ENCODE data around the gene FSTL3.

Gene FSTL3

DNA sequence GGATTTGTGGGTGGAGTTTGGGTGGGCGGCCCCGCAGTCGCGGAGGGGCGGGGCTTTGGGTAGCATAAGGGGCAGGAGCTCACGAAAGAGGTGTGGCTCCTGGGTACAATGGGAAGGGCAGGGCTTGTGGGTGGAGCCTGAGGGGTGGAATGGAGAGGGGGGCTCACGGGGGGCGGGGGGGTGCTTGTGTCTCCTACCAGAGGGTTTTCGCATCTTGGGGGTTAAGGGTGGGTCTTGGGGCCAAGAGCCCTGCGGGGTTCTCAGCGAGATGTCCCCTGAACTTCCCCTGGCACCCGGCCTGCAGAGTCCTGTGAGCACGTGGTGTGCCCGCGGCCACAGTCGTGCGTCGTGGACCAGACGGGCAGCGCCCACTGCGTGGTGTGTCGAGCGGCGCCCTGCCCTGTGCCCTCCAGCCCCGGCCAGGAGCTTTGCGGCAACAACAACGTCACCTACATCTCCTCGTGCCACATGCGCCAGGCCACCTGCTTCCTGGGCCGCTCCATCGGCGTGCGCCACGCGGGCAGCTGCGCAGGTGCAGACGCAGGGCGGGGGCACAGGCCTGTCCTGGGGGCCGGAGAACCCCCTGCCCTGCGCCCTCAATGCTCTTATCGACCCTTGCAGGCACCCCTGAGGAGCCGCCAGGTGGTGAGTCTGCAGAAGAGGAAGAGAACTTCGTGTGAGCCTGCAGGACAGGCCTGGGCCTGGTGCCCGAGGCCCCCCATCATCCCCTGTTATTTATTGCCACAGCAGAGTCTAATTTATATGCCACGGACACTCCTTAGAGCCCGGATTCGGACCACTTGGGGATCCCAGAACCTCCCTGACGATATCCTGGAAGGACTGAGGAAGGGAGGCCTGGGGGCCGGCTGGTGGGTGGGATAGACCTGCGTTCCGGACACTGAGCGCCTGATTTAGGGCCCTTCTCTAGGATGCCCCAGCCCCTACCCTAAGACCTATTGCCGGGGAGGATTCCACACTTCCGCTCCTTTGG, 5.1 kb downstream of the FSTL3 start:
- Histone ChIP-seq H3K4me1 (ENCODE audit: control insufficient read depth, low read depth, low read length) (no peaks in the 10 kb centered on the region), H3K27ac (ENCODE audit: low read length) (no peak overlapping the region), H3K36me3 (ENCODE audit: control insufficient read depth, low read depth, low read length) (no peaks in the 10 kb centered on the region), H3K27me3 (ENCODE audit: control insufficient read depth, insufficient read depth, low read length) (peaks cover 15% of the 10 kb centered on the region), H3K4me3 (ENCODE audit: low read length) (peak overlapping the region; percentile 82), H3K9me3 (ENCODE audit: control insufficient read depth, low read depth, low read length) (no peaks in the 10 kb centered on the region), H3K9ac (ENCODE audit: low read length) (peak overlapping the region; percentile 61)

DNA sequence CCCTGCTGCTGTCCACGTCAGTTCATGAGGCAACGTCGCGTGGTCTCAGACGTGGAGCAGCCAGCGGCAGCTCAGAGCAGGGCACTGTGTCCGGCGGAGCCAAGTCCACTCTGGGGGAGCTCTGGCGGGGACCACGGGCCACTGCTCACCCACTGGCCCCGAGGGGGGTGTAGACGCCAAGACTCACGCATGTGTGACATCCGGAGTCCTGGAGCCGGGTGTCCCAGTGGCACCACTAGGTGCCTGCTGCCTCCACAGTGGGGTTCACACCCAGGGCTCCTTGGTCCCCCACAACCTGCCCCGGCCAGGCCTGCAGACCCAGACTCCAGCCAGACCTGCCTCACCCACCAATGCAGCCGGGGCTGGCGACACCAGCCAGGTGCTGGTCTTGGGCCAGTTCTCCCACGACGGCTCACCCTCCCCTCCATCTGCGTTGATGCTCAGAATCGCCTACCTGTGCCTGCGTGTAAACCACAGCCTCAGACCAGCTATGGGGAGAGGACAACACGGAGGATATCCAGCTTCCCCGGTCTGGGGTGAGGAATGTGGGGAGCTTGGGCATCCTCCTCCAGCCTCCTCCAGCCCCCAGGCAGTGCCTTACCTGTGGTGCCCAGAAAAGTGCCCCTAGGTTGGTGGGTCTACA, 6.6 kb downstream of the FSTL3 start:
- peaks cover 4% of the 10 kb centered on the region for H3K27me3 ChIP-seq (ENCODE audit: control insufficient read depth, insufficient read depth, low read length)
- no peak overlapping the region for H3K27ac ChIP-seq (ENCODE audit: low read length)
- no peaks in the 10 kb centered on the region for H3K9me3 ChIP-seq (ENCODE audit: control insufficient read depth, low read depth, low read length)
- H3K4me3 ChIP-seq (ENCODE audit: low read length): no peak overlapping the region
- no peaks in the 10 kb centered on the region for H3K36me3 ChIP-seq (ENCODE audit: control insufficient read depth, low read depth, low read length)
- no peak overlapping the region for H3K9ac ChIP-seq (ENCODE audit: low read length)
- H3K4me1 ChIP-seq (ENCODE audit: control insufficient read depth, low read depth, low read length): no peaks in the 10 kb centered on the region

DNA sequence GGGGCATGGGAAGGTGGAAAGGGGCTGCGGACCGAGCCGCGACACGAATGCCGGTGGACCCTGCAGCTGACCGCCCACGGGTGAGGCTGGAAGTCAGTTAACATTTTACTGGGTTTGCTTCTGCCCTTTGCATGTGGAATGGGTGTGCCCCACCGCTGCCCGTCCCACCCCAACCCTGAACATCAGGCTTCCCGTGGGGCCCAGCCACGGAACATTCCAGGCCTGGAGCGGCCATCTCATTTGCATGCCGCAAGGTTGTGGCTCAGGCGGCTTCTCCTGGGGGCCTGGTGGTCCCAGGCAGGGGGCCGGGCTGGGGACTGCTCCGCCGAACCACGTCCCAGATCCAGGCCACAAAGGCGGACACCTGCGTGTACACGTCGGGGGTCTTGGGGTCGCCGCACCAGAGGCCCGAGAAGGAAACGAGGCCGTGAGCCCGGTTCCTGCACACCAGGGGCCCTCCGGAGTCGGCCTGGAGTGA, 9.3 kb downstream of the FSTL3 start:
- Histone ChIP-seq H3K27ac (ENCODE audit: low read length) (no peak overlapping the region), H3K27me3 (ENCODE audit: control insufficient read depth, insufficient read depth, low read length) (no peaks in the 10 kb centered on the region), H3K4me3 (ENCODE audit: low read length) (no peak overlapping the region), H3K36me3 (ENCODE audit: control insufficient read depth, low read depth, low read length) (no peaks in the 10 kb centered on the region), H3K9ac (ENCODE audit: low read length) (no peak overlapping the region), H3K4me1 (ENCODE audit: control insufficient read depth, low read depth, low read length) (no peaks in the 10 kb centered on the region), H3K9me3 (ENCODE audit: control insufficient read depth, low read depth, low read length) (no peaks in the 10 kb centered on the region)

DNA sequence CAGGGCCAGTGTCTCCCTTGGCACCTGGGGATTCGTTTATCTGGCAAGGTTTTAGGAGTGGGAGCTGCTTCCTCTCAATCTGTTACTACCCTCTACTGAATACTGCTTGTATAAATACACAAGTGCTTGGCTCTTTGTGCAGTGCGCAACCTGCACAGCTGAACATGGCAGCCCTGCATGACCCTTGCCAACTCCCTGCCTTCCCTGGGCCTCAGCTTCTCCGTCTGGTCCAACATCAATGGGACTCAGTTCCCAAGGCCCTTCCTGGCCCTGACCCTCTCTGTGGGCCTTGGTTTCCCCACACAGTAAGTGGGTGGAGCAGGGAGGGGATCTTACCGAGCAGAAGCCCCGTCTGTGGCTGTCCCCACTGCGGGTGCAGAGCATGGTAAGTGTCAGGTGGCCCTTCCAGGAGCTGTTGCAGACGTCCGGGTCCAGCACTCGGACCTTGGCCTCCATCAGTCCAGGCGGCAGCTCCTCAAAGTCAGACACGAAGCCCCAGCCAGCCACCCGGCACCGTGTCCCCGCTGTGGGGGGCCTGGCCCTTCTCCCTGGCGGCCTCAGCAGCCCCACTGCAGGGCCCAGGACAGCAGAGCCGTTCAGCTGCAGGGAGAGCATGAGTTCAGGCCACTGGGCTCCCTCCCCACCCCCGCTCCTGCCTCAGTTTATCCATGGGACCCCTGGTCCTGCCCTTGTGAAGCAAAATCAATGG, 10.6 kb downstream of the FSTL3 start:
- H3K4me1 ChIP-seq (ENCODE audit: control insufficient read depth, low read depth, low read length): no peaks in the 10 kb centered on the region
- no peaks in the 10 kb centered on the region for H3K9me3 ChIP-seq (ENCODE audit: control insufficient read depth, low read depth, low read length)
- no peaks in the 10 kb centered on the region for H3K27me3 ChIP-seq (ENCODE audit: control insufficient read depth, insufficient read depth, low read length)
- no peak overlapping the region for H3K4me3 ChIP-seq (ENCODE audit: low read length)
- H3K36me3 ChIP-seq (ENCODE audit: control insufficient read depth, low read depth, low read length): no peaks in the 10 kb centered on the region
- no peak overlapping the region for H3K27ac ChIP-seq (ENCODE audit: low read length)
- H3K9ac ChIP-seq (ENCODE audit: low read length): no peak overlapping the region

DNA sequence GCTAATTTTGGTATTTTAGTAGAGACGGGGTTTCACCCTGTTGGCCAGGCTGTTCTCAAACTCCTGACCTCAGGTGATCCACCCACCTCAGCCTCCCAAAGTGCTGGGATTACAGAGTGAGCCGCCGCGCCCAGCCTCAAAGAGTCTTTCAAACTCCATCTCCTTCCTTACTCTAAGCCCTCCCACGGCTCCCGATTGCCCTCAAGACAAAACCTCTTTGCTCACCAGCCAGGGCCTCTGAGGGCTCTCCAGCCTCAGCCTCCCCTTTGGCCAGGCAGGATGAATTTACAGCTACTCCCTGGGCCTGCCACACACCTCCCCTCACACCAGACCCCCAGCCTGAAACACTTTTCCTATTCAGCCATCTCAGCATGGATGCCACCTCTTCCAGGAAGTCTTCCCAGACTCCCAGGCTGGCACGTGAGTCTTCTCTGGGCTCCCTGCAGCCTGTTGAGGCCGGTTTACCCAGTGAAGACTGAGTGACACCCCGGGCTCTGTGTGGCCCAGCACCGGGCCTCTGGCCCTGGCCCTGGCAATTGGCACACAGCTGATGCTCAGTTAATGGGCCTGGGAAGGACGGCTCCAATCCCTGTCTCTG, 11.5 kb downstream of the FSTL3 start:
- Histone ChIP-seq H3K4me3 (ENCODE audit: low read length) (no peak overlapping the region), H3K27me3 (ENCODE audit: control insufficient read depth, insufficient read depth, low read length) (no peaks in the 10 kb centered on the region), H3K27ac (ENCODE audit: low read length) (no peak overlapping the region), H3K4me1 (ENCODE audit: control insufficient read depth, low read depth, low read length) (no peaks in the 10 kb centered on the region), H3K9ac (ENCODE audit: low read length) (no peak overlapping the region), H3K9me3 (ENCODE audit: control insufficient read depth, low read depth, low read length) (no peaks in the 10 kb centered on the region), H3K36me3 (ENCODE audit: control insufficient read depth, low read depth, low read length) (no peaks in the 10 kb centered on the region)

DNA sequence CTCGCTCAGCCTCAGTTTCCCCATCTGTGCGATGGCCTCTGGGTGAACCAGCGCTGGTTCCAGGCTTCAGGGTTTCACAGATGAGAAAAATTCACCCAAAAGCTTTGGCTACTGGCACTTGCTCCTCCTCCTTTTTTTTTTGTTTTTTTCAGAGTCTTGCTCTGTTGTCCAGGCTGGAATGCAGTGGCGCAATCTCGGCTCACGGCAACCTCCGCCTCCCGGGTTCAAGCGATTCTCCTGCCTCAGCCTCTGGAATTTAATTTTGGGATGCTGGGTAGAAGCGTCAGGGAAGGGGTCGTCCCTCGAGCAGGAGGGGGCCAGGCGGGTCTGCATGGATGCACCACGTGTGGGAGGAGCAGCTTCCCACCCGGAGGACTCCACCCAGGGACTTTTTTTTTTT, 12.0 kb downstream of the FSTL3 start:
- no peaks in the 10 kb centered on the region for H3K4me1 ChIP-seq (ENCODE audit: control insufficient read depth, low read depth, low read length)
- no peak overlapping the region for H3K27ac ChIP-seq (ENCODE audit: low read length)
- no peaks in the 10 kb centered on the region for H3K27me3 ChIP-seq (ENCODE audit: control insufficient read depth, insufficient read depth, low read length)
- H3K9ac ChIP-seq (ENCODE audit: low read length): no peak overlapping the region
- H3K9me3 ChIP-seq (ENCODE audit: control insufficient read depth, low read depth, low read length): no peaks in the 10 kb centered on the region
- no peaks in the 10 kb centered on the region for H3K36me3 ChIP-seq (ENCODE audit: control insufficient read depth, low read depth, low read length)
- H3K4me3 ChIP-seq (ENCODE audit: low read length): no peak overlapping the region

DNA sequence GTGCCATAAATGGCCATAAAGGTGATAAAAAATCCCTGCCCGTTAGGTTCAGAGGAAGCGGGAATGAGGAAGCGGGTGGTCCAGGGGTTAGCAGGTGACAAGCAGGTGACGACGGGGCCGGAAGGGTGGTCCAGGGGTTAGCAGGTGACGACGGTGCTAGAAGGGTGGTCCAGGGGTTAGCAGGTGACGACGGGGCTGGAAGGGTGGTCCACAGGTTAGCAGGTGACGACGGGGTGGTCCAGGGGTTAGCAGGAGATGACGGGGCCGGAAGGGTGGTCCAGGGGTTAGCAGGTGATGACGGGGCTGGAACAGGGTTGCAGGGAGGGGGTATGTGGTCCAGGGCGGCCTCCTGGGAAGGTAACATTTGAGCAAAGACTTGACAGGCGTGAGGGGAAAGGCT, 12.8 kb downstream of the FSTL3 start:
- no peaks in the 10 kb centered on the region for H3K27me3 ChIP-seq (ENCODE audit: control insufficient read depth, insufficient read depth, low read length)
- H3K9ac ChIP-seq (ENCODE audit: low read length): no peak overlapping the region
- H3K36me3 ChIP-seq (ENCODE audit: control insufficient read depth, low read depth, low read length): no peaks in the 10 kb centered on the region
- H3K4me3 ChIP-seq (ENCODE audit: low read length): no peak overlapping the region
- H3K4me1 ChIP-seq (ENCODE audit: control insufficient read depth, low read depth, low read length): no peaks in the 10 kb centered on the region
- H3K27ac ChIP-seq (ENCODE audit: low read length): no peak overlapping the region
- no peaks in the 10 kb centered on the region for H3K9me3 ChIP-seq (ENCODE audit: control insufficient read depth, low read depth, low read length)

DNA sequence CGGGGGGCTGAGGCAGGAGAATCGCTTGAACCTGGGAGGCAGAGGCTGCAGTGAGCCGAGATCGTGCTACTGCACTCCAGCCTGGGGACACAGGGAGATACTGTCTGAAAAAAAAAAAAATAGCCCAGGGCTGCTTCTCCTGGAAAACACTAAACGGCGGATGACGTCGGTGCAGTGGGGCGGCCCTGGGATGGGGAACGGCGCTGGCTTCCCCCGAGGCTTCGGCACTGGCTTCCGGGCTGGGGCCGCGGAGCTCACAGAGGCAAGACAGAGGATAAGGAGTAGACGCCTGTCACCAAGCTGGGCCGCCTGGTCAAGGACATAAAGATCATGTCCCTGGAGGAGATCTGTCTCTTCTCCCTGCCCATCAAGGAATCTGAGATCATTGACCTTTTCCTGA, 14.0 kb downstream of the FSTL3 start:
- H3K27me3 ChIP-seq (ENCODE audit: control insufficient read depth, insufficient read depth, low read length): no peaks in the 10 kb centered on the region
- no peaks in the 10 kb centered on the region for H3K4me1 ChIP-seq (ENCODE audit: control insufficient read depth, low read depth, low read length)
- H3K36me3 ChIP-seq (ENCODE audit: control insufficient read depth, low read depth, low read length): no peaks in the 10 kb centered on the region
- H3K9me3 ChIP-seq (ENCODE audit: control insufficient read depth, low read depth, low read length): no peaks in the 10 kb centered on the region
- no peak overlapping the region for H3K27ac ChIP-seq (ENCODE audit: low read length)
- H3K4me3 ChIP-seq (ENCODE audit: low read length): no peak overlapping the region
- no peak overlapping the region for H3K9ac ChIP-seq (ENCODE audit: low read length)

DNA sequence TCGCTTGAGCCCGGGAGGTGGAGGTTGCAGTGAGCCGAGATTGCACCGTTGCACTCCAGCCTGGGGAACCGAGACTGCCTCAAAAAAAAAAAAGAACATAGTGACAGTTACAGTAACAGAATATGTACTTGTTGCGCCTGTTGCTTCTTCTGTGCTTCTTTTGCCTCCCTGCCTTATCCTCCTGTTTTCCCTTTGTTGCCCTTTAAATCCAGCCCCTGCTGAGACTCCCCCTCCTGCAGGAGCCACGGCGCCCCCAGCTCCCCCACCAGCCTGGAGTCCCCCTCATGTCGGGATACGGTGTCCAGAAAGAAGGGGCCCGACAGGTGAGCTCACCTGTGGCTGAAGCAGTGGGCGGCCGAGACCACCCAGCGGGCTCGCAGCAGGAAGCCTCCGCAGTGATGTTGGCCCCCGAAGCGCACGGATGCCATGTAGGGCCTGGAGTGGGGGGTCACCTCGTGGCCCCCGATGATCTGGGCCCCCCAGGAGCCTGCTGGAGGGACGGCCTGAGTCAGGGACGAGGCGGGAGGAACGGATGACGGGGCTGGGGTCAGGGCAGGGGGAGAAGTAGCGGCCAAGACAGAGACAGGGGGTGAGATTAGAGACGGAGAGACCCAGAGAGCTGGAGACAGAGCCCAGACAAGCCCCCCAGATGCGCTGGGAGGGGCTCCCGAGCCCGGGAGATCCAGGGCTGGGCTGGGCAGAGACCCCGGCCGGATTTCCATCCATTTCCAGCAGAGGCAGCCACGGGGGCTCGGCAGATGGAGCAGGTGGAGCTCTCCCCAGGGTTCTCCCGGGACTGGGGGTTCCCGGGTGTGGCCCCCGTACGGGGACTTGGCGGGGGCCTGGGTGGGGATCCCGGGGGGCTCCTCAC, 18.5 kb downstream of the FSTL3 start:
- Histone ChIP-seq H3K9me3 (ENCODE audit: control insufficient read depth, low read depth, low read length) (no peaks in the 10 kb centered on the region), H3K27me3 (ENCODE audit: control insufficient read depth, insufficient read depth, low read length) (no peaks in the 10 kb centered on the region), H3K9ac (ENCODE audit: low read length) (no peak overlapping the region), H3K27ac (ENCODE audit: low read length) (no peak overlapping the region), H3K36me3 (ENCODE audit: control insufficient read depth, low read depth, low read length) (no peaks in the 10 kb centered on the region), H3K4me1 (ENCODE audit: control insufficient read depth, low read depth, low read length) (no peaks in the 10 kb centered on the region), H3K4me3 (ENCODE audit: low read length) (no peak overlapping the region)

DNA sequence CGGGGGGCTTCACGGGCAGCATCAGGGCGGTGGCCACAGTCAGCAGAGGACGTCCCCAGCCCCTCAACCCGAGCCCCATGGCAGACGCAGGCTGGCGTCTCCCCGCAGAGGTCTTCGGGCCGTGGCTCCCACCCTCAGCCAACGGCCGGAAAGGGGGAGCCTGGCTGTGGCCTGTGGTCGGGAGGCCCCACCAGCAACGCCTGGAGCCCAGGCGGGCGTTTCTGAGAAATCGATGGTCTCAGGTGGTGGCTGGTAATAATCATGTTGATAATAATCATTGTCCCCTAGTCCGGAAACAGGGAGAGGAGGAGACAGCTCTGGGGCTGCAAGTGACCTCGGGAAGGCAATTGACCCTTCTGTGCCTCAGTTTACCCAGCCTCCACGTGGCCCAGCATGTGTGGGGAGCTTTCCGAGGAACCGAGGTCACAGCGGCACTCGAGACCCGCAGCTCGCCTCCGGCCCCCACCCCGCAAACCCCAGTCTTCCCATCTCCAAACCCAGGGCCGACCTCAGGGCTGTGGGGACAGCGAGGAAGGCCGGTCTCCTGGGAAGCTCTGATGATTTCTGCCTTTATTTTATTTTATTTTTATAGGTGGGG, 19.3 kb downstream of the FSTL3 start, which contains the start of gene PRSS57:
Gene PRSS57, minus strand, starts transcription at position 101 of the 598 bp plus-strand sequence. Its CDS starts 22 bp downstream, at position 79.
- no peak within 1 kb of the TSS for H3K27ac ChIP-seq (ENCODE audit: low read length)
- no peak within 1 kb of the TSS for H3K4me3 ChIP-seq (ENCODE audit: low read length)
- no peaks in the 10 kb centered on the region for H3K36me3 ChIP-seq (ENCODE audit: control insufficient read depth, low read depth, low read length)
- H3K9ac ChIP-seq (ENCODE audit: low read length): no peak within 1 kb of the TSS
- no peaks in the 10 kb centered on the region for H3K9me3 ChIP-seq (ENCODE audit: control insufficient read depth, low read depth, low read length)
- H3K4me1 ChIP-seq (ENCODE audit: control insufficient read depth, low read depth, low read length): no peaks in the 10 kb centered on the region
- H3K27me3 ChIP-seq (ENCODE audit: control insufficient read depth, insufficient read depth, low read length): no peaks in the 10 kb centered on the region

Data from iPS-18a (cell line).